GM12892 (cell line): ENCODE measurements around the gene SLC29A3.

Experiments used
- POLR2A ChIP-seq: IDR thresholded peaks from 2 replicates; pipeline ENCODE4 v1.6.1; 2011; ENCODE audit warnings: low read depth, low read length, control low read depth
- POLR2AphosphoS5 ChIP-seq: IDR thresholded peaks from 2 replicates; pipeline ENCODE4 v1.6.1; 2011; ENCODE audit warnings: low read depth, low read length, control low read depth

- no peak for TF ChIP-seq POLR2AphosphoS5
- no peak for TF ChIP-seq POLR2A
Measured at GRCh38 chr10:71338728-71339495, 19.9 kb downstream of the SLC29A3 start.
